Fibroblast of mammary gland (primary cell): ENCODE results near the gene HSD17B14.

ENCODE experiments used
- DNase-seq: peaks from one replicate; pipeline ENCODE4 v3.0.0-alpha.2; 2010; ENCODE audit warnings: low read depth
- H3K4me3 ChIP-seq: 2 replicates; pipeline ENCODE4 v1.5.1; 2011; ENCODE audit warnings: low read depth, mild to moderate bottlenecking, low read length, moderate library complexity; ENCODE audit not compliant: control insufficient read depth
- TF ChIP-seq, protein P1 (sequence below): conservative IDR thresholded peaks from 2 replicates; pipeline ENCODE4 v1.5.1; 2011; ENCODE audit warnings: low read depth, low read length, inconsistent platforms; ENCODE audit not compliant: control insufficient read depth, insufficient read depth

HSD17B14 gene

DNA sequence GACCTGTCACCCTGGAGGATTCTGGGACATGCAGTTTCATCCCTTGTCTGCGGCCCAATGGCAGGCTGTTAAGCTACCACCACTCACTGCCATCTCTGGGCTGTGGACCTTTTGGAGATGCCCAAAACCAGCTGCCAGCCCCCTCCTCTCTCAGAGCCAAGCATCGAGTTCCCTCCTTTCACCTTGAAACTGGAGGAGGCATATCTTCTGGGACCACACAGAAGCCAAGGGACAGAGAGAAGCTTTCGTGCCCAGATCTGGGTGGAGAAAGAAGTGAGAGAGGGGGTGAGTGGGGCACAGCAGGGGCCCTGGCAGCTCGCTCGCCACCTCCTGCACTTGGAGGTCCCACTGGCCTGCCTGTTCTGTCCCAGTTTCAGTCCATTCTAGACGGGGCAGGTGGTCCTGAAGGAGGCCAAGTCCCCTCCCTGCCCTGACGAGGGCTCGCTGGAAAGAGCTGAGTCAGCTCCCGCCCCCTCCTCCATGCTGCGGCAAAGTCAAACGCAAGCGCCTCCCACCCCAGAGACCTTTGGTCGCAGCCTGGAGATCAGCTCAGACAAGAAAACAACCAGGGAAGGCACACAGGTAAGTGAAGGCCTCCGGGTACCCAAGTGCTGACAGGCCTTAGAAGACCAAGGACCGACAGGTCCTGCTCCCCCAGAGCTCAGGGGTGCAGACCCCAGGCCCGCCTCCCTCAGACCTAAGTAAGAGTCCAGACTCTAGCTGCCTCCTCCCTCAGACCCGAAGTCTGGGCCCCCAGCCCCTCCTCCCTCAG, 29.3 kb downstream of the HSD17B14 start:
- TF ChIP-seq, protein P1, sequence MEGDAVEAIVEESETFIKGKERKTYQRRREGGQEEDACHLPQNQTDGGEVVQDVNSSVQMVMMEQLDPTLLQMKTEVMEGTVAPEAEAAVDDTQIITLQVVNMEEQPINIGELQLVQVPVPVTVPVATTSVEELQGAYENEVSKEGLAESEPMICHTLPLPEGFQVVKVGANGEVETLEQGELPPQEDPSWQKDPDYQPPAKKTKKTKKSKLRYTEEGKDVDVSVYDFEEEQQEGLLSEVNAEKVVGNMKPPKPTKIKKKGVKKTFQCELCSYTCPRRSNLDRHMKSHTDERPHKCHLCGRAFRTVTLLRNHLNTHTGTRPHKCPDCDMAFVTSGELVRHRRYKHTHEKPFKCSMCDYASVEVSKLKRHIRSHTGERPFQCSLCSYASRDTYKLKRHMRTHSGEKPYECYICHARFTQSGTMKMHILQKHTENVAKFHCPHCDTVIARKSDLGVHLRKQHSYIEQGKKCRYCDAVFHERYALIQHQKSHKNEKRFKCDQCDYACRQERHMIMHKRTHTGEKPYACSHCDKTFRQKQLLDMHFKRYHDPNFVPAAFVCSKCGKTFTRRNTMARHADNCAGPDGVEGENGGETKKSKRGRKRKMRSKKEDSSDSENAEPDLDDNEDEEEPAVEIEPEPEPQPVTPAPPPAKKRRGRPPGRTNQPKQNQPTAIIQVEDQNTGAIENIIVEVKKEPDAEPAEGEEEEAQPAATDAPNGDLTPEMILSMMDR, result no peak

DNA sequence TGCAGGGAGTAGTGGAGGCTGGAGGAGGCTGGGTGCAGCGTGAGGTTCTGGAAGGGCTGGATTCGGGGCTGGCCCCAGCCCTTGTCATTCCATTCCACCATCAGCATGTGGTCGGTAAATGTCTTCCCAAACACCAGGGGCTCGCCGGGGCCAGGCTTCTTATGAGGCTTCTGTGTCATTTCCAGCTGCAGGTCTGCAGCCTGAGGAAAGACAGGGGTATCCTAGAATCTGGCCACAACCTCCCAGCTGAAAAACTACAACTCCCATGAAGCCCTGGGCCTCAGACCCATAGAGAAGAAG, 29.8 kb downstream of the HSD17B14 start:
- H3K4me3 ChIP-seq, result no peak overlapping the region
- no peak for DNase-seq
- TF ChIP-seq, protein P1, result no peak

More for the DNA sequence above, 29.3 kb downstream of the HSD17B14 start:
- no peak overlapping the region for H3K4me3 ChIP-seq
- peak; percentile 53 for DNase-seq

DNA sequence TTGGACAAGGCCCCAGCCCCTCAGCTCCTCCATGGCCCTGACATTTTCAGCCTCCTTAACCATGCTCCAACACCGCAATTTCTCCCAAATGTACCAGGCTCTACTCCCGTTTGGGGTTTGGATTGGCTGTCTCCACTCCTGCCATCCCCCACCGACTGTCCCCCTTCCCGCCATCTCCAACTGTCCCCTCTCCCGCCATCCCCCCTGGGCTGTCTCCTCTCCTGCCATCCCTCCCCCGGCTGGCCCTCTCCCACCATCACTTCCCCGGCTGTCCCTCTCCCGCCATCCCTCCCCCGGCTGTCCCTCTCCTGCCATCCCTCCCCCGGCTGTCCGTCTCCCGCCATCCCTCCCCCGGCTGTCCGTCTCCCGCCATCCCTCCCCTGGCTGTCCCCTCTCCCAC, 30.8 kb downstream of the HSD17B14 start:
- TF ChIP-seq, protein P1, result no peak
- DNase-seq, result no peak
- H3K4me3 ChIP-seq, result no peak overlapping the region

DNA sequence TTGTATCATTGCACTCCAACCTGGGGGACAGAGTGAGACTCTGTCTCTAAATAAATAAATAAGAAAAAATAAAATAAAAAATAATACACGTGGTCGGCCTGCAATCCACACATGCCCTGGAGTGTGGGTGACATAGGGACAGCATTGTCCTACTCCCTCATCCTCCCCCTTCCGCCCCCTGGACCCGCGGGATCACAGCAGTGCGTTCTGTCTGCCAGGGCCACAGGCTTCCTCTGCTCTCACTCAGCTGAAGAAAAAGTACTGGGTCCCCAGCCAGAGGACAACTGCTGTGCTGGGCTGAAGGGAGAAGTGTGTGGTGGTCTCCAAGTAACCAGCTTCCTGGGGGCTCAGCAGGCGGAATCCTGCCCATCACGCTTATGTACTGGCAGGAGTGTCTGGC, 31.8 kb downstream of the HSD17B14 start:
- TF ChIP-seq, protein P1, result no peak
- DNase-seq, result no peak
- no peak overlapping the region for H3K4me3 ChIP-seq

DNA sequence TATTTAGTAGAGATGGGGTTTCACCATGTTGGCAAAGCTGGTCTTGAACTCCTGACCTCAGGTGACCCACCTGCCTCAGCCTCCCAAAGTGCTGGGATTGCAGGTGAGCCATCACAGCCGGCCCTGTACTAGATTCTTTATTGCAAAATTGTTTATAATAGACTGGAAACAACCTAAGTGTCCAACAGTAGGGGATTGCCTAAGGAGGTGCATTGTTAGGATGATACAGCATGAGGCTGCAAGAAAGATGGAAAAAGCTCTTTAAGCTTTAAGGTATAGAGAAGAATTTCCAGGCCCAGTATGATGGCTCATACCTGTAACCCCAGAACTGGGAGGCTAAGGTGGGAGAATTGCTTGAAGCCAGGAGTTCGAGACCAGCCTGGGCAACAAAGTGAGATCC, 33.7 kb downstream of the HSD17B14 start:
- no peak overlapping the region for H3K4me3 ChIP-seq
- no peak for DNase-seq
- TF ChIP-seq, protein P1, result no peak

DNA sequence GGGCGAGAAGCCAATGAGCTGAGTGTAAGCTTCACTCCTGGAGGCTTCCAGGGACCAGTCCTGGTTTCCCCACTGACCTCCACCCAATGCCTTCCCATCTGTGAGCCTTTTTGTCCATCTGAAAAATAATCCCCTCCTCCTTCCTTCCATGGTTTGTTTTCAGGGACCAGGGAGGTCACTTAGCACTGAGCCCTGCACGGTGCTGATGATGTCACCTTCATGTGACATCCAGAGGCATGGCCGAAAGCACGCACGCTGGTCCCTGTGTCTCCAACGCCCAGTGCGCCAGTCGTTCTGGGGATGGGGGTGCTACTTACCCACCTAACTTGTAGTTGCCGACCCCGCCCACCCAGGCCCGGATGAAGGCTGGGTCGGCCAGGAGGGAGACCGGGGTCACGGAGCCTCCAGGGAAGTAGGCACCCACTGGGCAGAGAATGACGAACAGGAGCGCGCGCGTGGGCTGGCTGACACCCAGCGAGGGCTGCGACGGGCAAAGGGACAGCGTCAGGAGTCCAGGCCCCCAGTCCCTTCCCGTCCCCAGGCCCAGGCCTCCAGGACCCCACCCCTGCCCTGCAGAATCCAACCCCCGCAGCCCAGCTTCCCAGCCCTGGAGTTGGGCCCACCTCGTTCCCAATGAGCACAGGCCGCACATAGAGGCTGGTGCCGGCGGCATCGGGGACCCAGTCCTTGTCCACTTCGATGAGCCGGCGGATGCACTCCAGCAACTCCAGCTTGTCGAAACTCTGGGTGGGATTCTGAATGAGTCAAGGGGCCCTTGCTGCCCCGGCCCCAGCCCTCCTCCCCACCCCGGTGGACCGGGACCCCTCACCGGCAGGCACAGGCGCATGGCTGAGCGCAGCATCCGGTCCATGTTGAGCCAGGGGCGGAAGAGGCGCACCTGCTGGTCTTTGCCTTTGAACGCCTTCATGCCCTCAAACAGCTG, 36.7 kb downstream of the HSD17B14 start:
- H3K4me3 ChIP-seq, result no peak overlapping the region
- TF ChIP-seq, protein P1, result no peak

More for the DNA sequence above, 36.7 kb downstream of the HSD17B14 start:
- DNase-seq, result no peak
